GM12874 (cell line): Measurements from ENCODE around the gene ALKBH2.

Experiments
- TF ChIP-seq, protein P1 (sequence below): IDR thresholded peaks from 2 replicates; pipeline ENCODE4 v1.5.1; 2011; ENCODE audit warnings: low read depth, mild to moderate bottlenecking, control low read depth, low read length, moderate library complexity; ENCODE audit not compliant: insufficient read depth

Gene ALKBH2

DNA sequence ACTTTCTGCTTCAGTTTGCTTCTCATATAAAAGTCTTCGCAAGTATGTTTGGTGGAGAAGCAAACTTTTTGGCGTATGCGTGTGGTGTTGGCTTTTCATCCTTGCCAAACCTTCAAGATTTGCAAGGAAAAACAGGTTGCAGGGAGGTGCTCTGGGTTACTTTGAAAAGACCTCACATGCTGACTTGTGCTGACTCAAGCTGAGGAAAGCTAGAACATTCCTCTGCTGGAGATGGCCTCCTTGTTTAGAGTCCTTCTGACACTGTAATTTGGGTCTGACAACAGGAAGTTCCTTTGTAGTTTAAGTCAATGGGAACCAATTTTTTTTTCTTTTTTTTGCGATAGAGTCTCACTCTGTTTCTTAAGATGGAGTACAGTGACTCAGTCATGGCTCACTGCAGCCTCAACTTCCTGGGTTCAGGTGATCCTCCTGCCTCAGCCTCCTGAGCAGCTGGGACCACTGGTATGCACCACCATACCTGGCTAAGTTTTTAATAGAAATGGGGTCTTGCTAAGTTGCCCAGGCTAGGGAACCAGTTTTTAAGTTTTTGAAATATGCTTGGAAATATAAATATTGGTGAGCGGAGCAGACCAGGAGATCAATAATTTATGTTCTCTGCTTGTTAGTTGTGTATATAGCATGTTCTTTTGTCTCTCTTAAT lies 20.5 kb upstream of the ALKBH2 start:
- TF ChIP-seq, protein P1, sequence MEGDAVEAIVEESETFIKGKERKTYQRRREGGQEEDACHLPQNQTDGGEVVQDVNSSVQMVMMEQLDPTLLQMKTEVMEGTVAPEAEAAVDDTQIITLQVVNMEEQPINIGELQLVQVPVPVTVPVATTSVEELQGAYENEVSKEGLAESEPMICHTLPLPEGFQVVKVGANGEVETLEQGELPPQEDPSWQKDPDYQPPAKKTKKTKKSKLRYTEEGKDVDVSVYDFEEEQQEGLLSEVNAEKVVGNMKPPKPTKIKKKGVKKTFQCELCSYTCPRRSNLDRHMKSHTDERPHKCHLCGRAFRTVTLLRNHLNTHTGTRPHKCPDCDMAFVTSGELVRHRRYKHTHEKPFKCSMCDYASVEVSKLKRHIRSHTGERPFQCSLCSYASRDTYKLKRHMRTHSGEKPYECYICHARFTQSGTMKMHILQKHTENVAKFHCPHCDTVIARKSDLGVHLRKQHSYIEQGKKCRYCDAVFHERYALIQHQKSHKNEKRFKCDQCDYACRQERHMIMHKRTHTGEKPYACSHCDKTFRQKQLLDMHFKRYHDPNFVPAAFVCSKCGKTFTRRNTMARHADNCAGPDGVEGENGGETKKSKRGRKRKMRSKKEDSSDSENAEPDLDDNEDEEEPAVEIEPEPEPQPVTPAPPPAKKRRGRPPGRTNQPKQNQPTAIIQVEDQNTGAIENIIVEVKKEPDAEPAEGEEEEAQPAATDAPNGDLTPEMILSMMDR: no peak

DNA sequence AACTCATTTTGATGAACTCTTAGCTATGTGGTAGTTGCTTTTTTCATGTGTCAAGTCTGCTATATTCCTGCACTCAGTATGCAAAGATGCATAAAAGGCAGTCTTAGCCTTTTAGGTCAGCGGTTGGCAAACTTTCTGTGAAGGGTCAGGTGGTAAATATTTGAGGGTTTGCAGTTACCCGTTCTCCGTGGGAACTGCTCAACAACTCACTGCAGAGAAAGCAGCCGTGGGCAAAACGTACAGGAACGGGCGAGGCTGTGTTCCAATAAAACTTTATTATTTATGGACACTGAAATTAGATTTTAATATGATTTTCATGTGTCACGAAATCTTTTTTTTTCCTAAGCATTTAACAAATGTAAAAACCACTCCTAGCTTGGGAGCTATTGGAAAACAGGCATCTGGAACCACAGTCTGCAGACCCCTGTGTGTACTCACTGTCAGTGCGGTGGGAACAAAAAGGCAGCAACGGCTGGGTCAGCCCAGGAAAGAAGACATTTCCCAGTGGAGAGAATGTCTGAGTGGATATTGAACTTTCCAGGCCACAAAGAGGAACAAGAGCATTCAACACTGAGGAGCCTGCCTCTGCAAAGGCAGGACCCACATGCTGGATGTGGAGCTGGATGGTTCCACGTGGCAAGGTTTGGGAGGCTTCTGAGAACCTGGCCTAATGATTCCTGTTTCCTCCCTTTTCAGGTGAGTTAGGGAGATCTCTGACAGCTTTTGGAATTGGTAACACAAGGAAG lies 19.6 kb upstream of the ALKBH2 start:
- TF ChIP-seq, protein P1: no peak

DNA sequence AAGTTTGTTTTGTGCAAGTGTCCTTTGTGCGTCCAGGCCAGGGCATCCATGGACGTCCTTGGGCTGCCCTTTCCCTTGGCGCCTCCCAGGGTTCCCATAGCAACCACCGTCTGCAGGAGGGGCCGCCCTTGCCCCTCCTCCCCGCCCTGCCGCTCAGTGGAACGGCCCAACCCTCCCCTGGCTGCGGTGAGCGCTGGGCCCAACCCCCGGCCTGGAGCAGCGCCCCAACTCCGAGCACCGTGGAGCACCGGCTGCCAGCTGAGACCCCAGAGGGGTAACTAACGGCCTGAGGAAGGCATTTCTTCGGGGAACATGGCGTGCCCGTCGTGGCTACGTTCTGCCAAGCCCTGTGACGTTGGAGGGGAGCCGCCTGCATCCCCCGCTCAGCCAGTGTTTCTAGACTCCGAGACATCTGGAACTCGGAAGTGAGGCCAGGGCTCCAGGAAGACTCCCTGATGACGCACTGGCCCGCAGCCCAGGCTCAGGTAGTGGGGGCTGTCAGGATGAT lies 17.8 kb upstream of the ALKBH2 start:
- TF ChIP-seq, protein P1: no peak

DNA sequence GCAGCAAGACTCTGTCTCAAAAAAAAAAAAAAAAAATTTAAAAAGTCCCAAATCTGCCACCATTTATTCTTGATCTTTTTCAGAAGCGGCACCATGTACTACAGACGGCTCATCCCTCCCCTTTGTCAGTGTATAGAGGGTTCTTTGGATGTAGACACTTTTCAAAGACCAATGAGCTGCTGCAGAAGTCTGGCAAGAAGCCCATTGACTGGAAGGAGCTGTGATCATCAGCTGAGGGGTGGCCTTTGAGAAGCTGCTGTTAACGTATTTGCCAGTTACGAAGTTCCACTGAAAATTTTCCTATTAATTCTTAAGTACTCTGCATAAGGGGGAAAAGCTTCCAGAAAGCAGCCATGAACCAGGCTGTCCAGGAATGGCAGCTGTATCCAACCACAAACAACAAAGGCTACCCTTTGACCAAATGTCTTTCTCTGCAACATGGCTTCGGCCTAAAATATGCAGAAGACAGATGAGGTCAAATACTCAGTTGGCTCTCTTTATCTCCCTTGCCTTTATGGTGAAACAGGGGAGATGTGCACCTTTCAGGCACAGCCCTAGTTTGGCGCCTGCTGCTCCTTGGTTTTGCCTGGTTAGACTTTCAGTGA lies 16.6 kb upstream of the ALKBH2 start:
- TF ChIP-seq, protein P1: no peak

DNA sequence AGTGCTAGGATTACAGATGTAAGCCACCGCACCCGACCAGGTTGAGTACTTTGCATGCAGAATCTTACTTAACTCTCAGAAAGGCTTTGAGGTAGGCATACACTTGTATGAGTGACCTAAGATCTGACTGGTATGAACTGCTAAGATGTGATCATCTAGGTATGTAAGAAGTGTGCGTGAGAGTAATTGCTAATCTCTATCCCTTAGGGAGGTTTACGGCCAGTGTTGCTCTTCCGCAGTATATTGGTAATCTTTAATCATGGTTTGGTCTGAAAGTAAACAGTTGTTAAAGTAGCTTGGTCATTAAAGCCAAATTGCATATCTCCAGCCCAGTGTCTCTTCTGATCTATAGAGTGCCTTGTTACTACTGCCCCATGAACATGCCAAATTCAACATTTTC lies 11.9 kb upstream of the ALKBH2 start:
- TF ChIP-seq, protein P1: no peak

DNA sequence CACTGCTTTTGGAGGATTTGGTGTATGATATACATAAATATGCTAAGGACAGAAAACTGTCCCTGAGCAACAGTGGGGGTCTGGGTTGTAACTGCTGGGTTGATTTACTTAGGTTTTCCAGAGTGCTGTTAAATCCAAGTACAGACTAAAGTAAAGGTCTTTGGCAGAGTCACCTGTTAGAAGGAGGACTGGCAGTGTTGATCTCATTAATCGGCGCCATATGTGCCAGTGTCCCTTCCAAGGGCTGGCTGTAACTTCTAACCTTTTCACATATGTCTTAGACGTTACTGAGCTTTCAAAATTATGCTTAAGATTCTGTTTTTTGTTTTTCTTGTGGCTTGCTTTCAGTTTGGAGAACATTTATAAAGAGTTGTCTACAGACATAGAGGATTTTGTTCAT lies 9.2 kb upstream of the ALKBH2 start:
- TF ChIP-seq, protein P1: no peak

DNA sequence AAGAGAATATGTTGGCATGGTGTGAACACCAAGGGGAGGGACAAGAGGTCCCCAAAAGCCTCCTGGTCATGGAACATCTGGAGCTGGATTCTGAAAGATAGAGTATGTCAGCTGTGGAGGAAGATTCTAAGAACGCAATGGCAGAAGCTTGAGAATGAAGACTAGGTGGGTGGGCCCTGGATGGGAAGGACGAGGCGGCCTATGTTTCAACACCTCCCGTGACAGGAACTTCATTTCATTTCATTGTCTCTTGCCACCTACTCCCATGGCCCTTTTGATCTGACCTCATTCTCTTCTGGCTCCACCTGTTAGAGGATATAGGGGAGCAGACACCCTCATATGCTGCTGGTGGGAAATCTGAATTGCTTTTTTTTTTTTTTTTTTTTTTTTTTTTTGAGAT lies 7.5 kb upstream of the ALKBH2 start:
- TF ChIP-seq, protein P1: no peak
